ENCODE measurements around the gene RPL9.
"Not testable (repeated sequence)": the region's sequence is repeated elsewhere in the genome, so short reads cannot be mapped to it uniquely, and the experiment has no call there.

RPL9 gene

DNA sequence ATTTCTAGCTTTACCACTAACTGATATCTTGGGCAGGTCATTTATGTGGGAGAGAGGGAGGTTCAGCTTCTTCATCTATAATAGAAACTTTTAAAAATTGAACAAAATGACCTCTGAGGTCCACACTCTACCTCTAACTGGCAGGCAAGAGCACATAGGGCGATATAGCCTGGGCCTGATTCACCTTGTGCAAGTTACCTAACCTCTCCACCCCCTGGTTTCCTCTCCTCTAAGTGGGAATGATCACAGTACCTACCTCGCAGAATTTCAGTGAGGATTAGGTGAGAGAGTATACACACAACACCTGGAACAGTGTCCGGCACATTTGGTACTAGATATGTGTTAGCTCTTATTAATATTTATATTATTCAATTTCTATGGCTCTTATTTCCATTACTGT lies 36.5 kb downstream of the RPL9 start:
- DNase-seq, result no peak

DNA sequence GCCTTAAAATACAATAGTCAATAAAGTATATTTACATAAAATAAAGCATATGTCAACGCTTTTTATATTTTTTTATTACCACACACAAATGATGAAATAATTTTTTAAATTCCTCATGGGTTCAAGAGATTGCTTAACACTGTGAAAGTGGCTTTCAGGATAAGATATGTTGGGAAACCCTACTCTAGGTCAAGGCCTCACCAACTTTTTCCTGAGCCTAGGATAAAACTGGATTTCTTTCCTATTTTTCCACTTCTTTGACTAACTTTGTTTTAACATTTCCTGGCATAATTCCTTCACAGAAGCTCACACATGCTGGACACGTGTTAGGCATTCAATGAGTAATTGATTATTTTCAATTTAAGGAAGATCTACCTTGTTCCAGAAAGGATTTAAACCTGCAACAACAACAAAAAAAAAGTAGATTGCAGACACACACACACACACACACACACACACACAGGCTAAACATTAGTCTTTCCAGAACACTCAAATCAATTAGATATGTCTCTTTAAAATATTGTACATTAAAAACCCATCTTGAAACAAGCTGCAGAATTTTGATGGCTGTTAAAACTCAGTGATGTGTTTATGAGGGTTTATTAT lies 42.9 kb downstream of the RPL9 start:
- no peak for DNase-seq

DNA sequence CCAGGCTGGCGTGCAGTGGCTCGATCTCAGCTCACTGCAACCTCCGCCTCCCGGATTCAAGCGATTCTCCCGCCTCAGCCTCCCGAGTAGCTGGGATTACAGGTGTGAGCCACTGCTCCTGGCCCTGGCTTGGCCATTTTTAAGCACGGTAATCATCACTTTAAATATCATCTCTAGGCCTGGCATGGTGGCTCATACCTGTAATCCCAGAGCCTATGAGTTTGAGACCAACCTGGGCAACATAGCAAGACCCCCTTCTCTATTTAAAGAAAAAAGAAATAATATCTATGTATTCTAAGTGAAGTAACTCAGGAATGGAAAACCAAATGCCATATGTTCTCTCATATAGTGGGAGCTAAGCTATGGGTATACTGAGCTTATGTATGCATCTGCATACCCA lies 47.2 kb downstream of the RPL9 start:
- not testable (repeated sequence) for DNase-seq

DNA sequence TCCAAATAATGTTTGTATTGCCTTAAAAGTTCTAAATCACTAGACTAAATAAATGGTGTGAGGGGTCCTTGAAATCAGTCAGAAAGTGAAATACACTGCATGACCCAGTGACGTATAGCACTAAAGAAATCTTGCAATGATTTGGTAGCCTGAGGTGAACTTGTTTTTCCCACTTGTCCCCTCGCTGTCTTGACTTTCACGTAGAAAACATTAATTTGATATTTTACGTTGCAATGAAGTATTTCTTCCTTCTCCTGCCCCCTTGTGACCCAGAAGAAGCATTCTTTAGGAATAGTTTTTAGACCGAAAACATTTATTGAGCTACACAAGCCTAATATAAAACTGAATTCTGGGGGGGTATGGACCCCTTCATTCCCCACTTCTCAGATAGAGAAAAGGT lies 48.3 kb downstream of the RPL9 start:
- no peak for DNase-seq

DNA sequence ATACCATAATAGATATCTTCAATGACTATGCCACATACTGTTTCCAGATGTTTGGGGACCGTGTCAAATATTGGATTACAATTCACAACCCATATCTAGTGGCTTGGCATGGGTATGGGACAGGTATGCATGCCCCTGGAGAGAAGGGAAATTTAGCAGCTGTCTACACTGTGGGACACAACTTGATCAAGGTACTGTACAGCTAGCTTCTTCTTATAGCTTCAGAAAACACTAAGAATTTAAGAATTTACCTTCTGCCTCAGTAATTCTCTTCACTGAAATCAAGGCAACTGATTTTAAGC lies 51.2 kb downstream of the RPL9 start:
- DNase-seq, result no peak

DNA sequence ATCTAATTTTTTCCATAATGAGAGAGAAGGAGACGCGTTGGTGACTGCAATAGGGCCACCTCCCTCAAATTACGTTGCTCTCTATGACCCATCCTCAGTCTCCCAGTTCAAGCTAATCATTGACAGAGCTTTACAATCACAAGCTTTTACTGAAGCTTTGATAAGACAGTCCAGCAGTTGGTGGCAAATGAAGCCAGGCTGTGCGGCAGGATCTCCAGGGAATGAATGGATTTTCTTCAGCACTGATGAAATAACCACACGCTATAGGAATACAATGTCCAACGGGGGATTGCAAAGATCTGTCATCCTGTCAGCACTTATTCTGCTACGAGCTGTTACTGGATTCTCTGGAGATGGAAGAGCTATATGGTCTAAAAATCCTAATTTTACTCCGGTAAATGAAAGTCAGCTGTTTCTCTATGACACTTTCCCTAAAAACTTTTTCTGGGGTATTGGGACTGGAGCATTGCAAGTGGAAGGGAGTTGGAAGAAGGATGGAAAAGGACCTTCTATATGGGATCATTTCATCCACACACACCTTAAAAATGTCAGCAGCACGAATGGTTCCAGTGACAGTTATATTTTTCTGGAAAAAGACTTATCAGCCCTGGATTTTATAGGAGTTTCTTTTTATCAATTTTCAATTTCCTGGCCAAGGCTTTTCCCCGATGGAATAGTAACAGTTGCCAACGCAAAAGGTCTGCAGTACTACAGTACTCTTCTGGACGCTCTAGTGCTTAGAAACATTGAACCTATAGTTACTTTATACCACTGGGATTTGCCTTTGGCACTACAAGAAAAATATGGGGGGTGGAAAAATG lies 51.7 kb downstream of the RPL9 start, which contains the start of gene KLB:
TSS of gene KLB (plus strand) at position 168 of the 821 bp plus-strand sequence. CDS start at position 188, 20 bp downstream.
- no peak for DNase-seq

Measured in NCI-H2029 treated with DMSO at 0.1 percent for 48 hours (cell line).